Skeletal muscle tissue (tissue), 1 donor: ENCODE data around the gene SERGEF. TPM values are rescaled to one million over a fixed set of nuclear protein-coding genes. Genes with fewer than 3 reads are reported as not detected.

Source experiments
- total RNA-seq: library from RNA; depleted of rRNA; stranded (reverse); fragments of >200 nt; gene quantifications from one replicate; pipeline ENCODE4 v1.2.3, GENCODE V29; 2014

SERGEF gene
- total RNA-seq, 1 donor from 2014 or later, result 16.2 TPM

Other genes starting within 250 kb of the SERGEF start
- gene TPH1, start 33.2 kb upstream of the SERGEF start, total RNA-seq, result under 0.01 TPM
- gene SAAL1, start 93.0 kb upstream of the SERGEF start, total RNA-seq, result 11.0 TPM
- gene MRGPRX3, start 119.5 kb upstream of the SERGEF start, total RNA-seq, result not detected
- not detected for gene MRGPRX4, start 159.8 kb upstream of the SERGEF start, total RNA-seq
- gene SAA4, start 223.8 kb upstream of the SERGEF start, total RNA-seq, result not detected
- not detected for gene SAA2, start 235.6 kb upstream of the SERGEF start, total RNA-seq